SH-SY5Y (cell line): ENCODE results near the gene RAF1.

Experiments used
- GATA2 ChIP-seq: IDR thresholded peaks from 2 replicates; pipeline ENCODE4 v1.6.1; 2011; ENCODE audit warnings: mild to moderate bottlenecking, low read depth, low read length
- GATA3 ChIP-seq: IDR thresholded peaks from 2 replicates; pipeline ENCODE4 v1.6.1; 2011; ENCODE audit warnings: low read depth, mild to moderate bottlenecking, low read length, moderate library complexity

- no peak for TF ChIP-seq GATA2
- no peak for TF ChIP-seq GATA3
Measured at GRCh38 chr3:12612514-12613226, 51.2 kb downstream of the RAF1 start.
